ENCODE measurements around the gene TNK2.

DNA sequence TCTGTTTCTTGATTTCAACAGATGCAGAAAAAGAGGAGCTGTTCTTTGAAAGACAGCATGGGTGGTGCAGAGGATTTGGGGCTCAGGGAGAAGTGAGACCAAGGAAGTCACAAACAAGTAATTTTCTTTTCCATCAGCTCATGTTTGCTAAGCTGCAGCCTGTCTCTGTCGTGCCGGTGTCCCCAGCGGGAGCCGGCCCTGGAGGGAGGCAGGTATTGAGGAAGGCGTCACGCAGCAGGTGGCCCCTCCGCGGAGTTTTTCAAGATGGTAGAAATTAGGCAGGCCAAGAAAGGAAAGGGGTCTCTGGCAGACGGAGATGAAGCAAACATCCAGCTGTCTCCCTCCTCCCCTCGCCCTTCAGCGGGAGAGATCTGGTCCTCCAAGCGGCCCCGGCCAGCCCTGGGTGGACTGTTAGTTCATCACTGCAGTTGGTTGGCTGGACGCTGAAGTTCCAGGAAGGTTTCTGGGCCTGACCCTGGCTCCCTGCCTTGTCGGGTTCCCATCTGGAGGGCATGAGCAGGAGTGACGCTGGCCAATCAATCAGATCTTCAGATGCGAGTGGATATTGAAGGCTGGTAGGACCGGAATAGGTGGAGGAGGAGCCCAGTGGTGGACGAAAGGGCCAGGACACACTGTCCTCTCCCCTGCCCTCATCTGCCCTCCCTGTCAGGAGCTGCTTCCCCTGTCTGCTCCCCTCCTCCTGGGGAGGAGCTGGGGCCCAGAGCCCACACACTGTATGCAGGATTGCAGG lies 68.9 kb downstream of the TNK2 start:
- no peak for TF ChIP-seq CTCF (optimal IDR thresholded peaks at IDR 0.05 in 1 of 3, IDR thresholded peaks at IDR 0.05 in 1 of 3, conservative IDR thresholded peaks at IDR 0.05 in 1 of 3; ENCODE audit: extremely low read depth in 1 of 3, insufficient read depth in 2 of 3, low read length in 3 of 3)
- no peak for TF ChIP-seq EZH2 (IDR thresholded peaks at IDR 0.05; ENCODE audit: low read length)

Measured in keratinocyte (primary cell).